Endothelial cell of umbilical vein (primary cell): ENCODE measurements around the gene ANAPC2.

Experiments
- EZH2 ChIP-seq: IDR thresholded peaks from 2 replicates; pipeline ENCODE4 v1.6.1; 2012; ENCODE audit warnings: borderline replicate concordance, low read depth, mild to moderate bottlenecking, moderate library complexity, low read length, inconsistent platforms; ENCODE audit not compliant: severe bottlenecking
- GATA2 ChIP-seq: IDR thresholded peaks from 2 replicates; pipeline ENCODE4 v1.7.0; 2011; ENCODE audit warnings: low read depth, mild to moderate bottlenecking, moderate library complexity, mixed read lengths, low read length; ENCODE audit not compliant: insufficient read length, insufficient read depth
- JUN ChIP-seq: IDR thresholded peaks from 2 replicates; pipeline ENCODE4 v1.6.1; 2011; ENCODE audit warnings: borderline replicate concordance, low read depth; ENCODE audit not compliant: insufficient read length, insufficient read depth
- MYC ChIP-seq: IDR thresholded peaks from one replicate; pipeline ENCODE4 v1.6.1; 2011; ENCODE audit warnings: mild to moderate bottlenecking, low read depth, low read length
- POLR2A ChIP-seq: IDR thresholded peaks from 2 replicates; pipeline ENCODE4 v1.6.1; 2012; ENCODE audit warnings: low read depth, mild to moderate bottlenecking, control low read depth, low read length
- POLR2AphosphoS5 ChIP-seq: IDR thresholded peaks from 2 replicates; pipeline ENCODE4 v1.6.1; 2012; ENCODE audit warnings: low read depth, mild to moderate bottlenecking, control low read depth, low read length, moderate library complexity; ENCODE audit not compliant: insufficient read depth
- TF ChIP-seq, protein P1 (sequence below), 2 donors: IDR thresholded peaks; 1 replicate in 1 of 2; 2 replicates in 1 of 2; pipeline ENCODE4 v1.5.1; 2011; ENCODE audit warnings: low read length in 2 of 2, mild to moderate bottlenecking in 2 of 2, moderate library complexity in 2 of 2, control low read depth in 1 of 2, inconsistent platforms in 1 of 2, low read depth in 1 of 2; ENCODE audit not compliant: insufficient read depth in 1 of 2; ENCODE audit errors: extremely low read depth in 1 of 2
- TF ChIP-seq, protein P2 (sequence below): IDR thresholded peaks from 2 replicates; pipeline ENCODE4 v1.6.1; 2011; ENCODE audit not compliant: insufficient read depth, insufficient read length

DNA sequence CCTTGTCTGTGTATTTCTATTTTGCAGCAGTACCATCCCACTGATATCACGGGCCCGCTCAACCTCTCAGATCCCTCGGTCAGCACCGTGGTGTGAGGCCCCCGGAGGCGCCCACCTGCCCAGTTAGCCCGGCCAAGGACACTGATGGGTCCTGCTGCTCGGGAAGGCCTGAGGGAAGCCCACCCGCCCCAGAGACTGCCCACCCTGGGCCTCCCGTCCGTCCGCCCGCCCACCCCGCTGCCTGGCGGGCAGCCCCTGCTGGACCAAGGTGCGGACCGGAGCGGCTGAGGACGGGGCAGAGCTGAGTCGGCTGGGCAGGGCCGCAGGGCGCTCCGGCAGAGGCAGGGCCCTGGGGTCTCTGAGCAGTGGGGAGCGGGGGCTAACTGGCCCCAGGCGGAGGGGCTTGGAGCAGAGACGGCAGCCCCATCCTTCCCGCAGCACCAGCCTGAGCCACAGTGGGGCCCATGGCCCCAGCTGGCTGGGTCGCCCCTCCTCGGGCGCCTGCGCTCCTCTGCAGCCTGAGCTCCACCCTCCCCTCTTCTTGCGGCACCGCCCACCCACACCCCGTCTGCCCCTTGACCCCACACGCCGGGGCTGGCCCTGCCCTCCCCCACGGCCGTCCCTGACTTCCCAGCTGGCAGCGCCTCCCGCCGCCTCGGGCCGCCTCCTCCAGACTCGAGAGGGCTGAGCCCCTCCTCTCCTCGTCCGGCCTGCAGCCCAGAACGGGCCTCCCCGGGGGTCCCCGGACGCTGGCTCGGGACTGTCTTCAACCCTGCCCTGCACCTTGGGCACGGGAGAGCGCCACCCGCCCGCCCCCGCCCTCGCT is 20.4 kb downstream of the ANAPC2 start:
- TF ChIP-seq, protein P1, sequence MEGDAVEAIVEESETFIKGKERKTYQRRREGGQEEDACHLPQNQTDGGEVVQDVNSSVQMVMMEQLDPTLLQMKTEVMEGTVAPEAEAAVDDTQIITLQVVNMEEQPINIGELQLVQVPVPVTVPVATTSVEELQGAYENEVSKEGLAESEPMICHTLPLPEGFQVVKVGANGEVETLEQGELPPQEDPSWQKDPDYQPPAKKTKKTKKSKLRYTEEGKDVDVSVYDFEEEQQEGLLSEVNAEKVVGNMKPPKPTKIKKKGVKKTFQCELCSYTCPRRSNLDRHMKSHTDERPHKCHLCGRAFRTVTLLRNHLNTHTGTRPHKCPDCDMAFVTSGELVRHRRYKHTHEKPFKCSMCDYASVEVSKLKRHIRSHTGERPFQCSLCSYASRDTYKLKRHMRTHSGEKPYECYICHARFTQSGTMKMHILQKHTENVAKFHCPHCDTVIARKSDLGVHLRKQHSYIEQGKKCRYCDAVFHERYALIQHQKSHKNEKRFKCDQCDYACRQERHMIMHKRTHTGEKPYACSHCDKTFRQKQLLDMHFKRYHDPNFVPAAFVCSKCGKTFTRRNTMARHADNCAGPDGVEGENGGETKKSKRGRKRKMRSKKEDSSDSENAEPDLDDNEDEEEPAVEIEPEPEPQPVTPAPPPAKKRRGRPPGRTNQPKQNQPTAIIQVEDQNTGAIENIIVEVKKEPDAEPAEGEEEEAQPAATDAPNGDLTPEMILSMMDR (IDR thresholded peaks at IDR 0.05; ENCODE audit: extremely low read depth in 1 of 2, insufficient read depth in 1 of 2, low read depth in 1 of 2, low read length in 2 of 2): no peak
- TF ChIP-seq POLR2A (no peak), POLR2AphosphoS5 (no peak), GATA2 (no peak), EZH2 (peak; percentile 77), JUN (no peak), MYC (no peak)
- TF ChIP-seq, protein P2, sequence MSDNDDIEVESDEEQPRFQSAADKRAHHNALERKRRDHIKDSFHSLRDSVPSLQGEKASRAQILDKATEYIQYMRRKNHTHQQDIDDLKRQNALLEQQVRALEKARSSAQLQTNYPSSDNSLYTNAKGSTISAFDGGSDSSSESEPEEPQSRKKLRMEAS: no peak
